Cardiac fibroblast (primary cell): Measurements from ENCODE around the gene ACR.

ENCODE experiments used
- DNase-seq, 2 donors: peaks; one replicate each; pipeline versions ENCODE4 v3.0.0 to v3.0.0-alpha.2; 2010; ENCODE audit warnings: low read depth in 2 of 2
- H3K4me3 ChIP-seq, 2 donors: replicated peaks in 1 of 2; 1 replicate in 1 of 2; 2 replicates in 1 of 2; pipeline ENCODE4 v1.5.1; 2011; ENCODE audit warnings: low read depth in 2 of 2, low read length in 2 of 2, mild to moderate bottlenecking in 2 of 2, moderate library complexity in 1 of 2
- TF ChIP-seq, protein P1 (sequence below): IDR thresholded peaks from one replicate; pipeline ENCODE4 v1.5.1; 2011; ENCODE audit warnings: low read depth, mild to moderate bottlenecking, low read length, inconsistent platforms

The ACR gene

DNA sequence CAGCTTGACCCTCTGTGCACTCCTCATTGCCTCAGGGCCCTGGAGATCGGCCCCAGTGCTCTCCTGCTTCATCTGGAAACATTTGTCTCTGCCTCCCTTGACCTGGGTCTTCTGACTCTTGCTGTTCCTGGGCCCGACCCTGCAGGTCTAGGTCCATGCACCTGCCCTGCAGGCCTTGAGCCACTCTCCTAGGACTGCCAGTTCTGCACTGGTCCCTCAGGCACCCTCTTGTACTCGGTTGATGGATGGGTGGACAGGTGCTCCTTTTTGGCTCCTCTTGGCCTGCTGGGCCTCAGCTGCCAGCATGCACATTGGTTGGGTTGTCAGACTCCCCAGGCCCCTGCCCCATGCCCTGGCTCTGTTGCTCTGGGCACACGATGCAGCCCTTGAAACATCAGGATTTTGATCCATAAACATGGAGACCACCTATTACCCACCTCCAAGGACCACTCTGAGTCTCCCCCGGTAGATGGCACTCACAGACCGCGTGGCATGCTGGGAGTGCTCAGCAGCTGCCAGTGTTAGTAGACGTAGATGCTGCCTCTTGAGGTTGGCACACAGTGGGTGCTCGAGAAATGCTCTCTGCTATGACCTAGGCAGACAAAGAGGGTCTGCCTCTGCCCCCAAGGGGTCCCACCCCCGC lies 20.2 kb upstream of the ACR start:
- TF ChIP-seq, protein P1, sequence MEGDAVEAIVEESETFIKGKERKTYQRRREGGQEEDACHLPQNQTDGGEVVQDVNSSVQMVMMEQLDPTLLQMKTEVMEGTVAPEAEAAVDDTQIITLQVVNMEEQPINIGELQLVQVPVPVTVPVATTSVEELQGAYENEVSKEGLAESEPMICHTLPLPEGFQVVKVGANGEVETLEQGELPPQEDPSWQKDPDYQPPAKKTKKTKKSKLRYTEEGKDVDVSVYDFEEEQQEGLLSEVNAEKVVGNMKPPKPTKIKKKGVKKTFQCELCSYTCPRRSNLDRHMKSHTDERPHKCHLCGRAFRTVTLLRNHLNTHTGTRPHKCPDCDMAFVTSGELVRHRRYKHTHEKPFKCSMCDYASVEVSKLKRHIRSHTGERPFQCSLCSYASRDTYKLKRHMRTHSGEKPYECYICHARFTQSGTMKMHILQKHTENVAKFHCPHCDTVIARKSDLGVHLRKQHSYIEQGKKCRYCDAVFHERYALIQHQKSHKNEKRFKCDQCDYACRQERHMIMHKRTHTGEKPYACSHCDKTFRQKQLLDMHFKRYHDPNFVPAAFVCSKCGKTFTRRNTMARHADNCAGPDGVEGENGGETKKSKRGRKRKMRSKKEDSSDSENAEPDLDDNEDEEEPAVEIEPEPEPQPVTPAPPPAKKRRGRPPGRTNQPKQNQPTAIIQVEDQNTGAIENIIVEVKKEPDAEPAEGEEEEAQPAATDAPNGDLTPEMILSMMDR: no peak
- no peak overlapping the region for H3K4me3 ChIP-seq
- DNase-seq: no peak

DNA sequence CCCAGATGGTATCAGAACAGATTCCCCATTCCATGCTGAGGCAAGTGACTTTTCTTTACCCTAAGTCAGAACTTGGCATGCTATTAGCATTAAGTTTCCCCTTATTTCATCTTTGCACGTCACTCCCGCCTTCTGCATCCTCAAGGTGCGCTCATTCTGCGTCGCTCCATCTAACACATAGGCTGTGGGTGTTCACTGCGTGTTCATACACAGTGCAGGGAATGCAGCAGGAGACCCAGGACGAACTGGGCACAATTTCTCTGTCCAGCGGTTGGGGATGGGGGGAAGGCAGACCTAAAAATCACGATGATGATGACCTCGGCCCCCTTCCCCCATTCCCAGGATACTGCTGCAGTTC lies 19.7 kb upstream of the ACR start:
- DNase-seq: no peak
- H3K4me3 ChIP-seq: no peak overlapping the region
- TF ChIP-seq, protein P1: no peak

DNA sequence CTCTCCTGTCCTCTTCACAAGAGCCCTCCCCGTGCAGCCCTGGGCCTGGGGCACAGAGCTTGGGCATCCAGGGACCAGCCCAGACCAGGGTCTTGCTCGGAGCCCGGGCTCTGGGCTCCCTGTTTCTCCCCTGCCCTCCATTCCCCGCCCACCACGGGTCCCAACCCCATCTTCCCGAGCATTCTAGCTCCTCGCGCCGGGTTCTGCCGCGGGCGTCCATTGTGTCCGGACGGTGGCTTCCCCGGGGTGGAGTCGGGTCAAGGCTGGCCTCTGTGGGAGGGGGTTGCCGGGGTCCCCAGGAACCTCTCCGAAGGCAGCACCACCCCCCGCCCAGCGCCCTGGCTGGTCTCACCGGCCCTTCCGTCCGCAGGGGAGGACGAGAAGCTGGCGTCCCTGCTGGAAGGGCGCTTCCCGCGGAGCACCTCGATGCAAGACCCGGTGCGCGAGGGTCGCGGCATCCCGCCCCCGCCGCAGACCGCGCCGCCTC lies 18.1 kb upstream of the ACR start:
- no peak for DNase-seq
- H3K4me3 ChIP-seq: no peak overlapping the region
- TF ChIP-seq, protein P1: no peak

DNA sequence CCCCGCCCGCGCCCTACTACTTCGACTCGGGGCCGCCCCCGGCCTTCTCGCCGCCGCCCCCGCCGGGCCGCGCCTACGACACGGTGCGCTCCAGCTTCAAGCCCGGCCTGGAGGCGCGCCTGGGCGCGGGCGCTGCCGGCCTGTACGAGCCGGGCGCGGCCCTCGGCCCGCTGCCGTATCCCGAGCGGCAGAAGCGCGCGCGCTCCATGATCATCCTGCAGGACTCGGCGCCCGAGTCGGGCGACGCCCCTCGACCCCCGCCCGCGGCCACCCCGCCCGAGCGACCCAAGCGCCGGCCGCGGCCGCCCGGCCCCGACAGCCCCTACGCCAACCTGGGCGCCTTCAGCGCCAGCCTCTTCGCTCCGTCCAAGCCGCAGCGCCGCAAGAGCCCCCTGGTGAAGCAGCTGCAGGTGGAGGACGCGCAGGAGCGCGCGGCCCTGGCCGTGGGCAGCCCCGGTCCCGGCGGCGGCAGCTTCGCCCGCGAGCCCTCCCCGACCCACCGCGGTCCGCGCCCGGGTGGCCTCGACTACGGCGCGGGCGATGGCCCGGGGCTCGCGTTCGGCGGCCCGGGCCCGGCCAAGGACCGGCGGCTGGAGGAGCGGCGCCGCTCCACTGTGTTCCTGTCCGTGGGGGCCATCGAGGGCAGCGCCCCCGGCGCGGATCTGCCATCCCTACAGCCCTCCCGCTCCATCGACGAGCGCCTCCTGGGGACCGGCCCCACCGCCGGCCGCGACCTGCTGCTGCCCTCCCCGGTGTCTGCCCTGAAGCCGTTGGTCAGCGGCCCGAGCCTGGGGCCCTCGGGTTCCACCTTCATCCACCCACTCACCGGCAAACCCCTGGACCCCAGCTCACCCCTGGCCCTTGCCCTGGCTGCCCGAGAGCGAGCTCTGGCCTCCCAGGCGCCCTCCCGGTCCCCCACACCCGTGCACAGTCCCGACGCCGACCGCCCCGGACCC lies 17.4 kb upstream of the ACR start:
- TF ChIP-seq, protein P1: no peak
- DNase-seq: no peak
- no peak overlapping the region for H3K4me3 ChIP-seq

DNA sequence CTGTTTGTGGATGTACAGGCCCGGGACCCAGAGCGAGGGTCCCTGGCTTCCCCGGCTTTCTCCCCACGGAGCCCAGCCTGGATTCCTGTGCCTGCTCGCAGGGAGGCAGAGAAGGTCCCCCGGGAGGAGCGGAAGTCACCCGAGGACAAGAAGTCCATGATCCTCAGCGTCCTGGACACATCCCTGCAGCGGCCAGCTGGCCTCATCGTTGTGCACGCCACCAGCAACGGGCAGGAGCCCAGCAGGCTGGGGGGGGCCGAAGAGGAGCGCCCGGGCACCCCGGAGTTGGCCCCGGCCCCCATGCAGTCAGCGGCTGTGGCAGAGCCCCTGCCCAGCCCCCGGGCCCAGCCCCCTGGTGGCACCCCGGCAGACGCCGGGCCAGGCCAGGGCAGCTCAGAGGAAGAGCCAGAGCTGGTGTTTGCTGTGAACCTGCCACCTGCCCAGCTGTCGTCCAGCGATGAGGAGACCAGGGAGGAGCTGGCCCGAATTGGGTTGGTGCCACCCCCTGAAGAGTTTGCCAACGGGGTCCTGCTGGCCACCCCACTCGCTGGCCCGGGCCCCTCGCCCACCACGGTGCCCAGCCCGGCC lies 16.7 kb upstream of the ACR start:
- DNase-seq: no peak
- H3K4me3 ChIP-seq: no peak overlapping the region
- TF ChIP-seq, protein P1: no peak

DNA sequence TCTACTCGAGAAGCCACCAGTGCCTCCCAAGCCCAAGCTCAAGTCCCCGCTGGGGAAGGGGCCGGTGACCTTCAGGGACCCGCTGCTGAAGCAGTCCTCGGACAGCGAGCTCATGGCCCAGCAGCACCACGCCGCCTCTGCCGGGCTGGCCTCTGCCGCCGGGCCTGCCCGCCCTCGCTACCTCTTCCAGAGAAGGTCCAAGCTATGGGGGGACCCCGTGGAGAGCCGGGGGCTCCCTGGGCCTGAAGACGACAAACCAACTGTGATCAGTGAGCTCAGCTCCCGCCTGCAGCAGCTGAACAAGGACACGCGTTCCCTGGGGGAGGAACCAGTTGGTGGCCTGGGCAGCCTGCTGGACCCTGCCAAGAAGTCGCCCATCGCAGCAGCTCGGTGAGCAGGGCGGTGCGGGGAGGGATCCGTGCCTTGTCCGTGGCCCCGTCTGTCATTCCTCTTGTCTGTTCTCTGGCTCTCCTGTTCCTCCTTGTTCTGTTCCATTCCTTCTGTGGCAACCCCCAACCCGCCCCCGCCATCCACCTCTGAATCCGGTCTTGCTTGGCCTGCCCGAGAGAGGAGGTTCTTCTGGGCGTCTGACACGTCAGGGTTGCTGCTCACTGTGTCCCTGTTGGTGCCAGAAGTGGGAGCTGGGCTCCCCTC lies 15.8 kb upstream of the ACR start:
- DNase-seq: no peak
- TF ChIP-seq, protein P1: no peak

More for the DNA sequence above, 15.8 kb upstream of the ACR start:
- H3K4me3 ChIP-seq: no peak overlapping the region
